ENCODE results near the gene CDIP1. TPM values are rescaled to one million over a fixed set of nuclear protein-coding genes. Genes with fewer than 3 reads are reported as not detected.
A peak's percentile ranks its signal among the peaks of the same experiment; 100 is the strongest.

The CDIP1 gene
- total RNA-seq, 2 donors from 2014 or later = 12.9 to 23.3 TPM

GRCh38 chr16:4525069-4525468 lies 13.5 kb downstream of the CDIP1 start:
- intact Hi-C loops (cut with DNase I) = no loop called here
- 47 to 61% methylated on average over 6 to 7 of the region's 7 CpGs for WGBS, 2 donors
- Histone ChIP-seq H3K27me3 (no peaks in the 10 kb centered on the region), H3K4me3 (no peak overlapping the region), H3K9me3 (no peaks in the 10 kb centered on the region), H3K36me3 (replicated peaks in 1 of 2; ENCODE audit: insufficient read depth in 1 of 2, low read depth in 2 of 2) (no peaks in the 10 kb centered on the region), H3K27ac (peak overlapping the region in 3 of 4 donors; percentile 13 to 41 (median 29)), H3K4me1 (peaks cover 42% of the 10 kb centered on the region)
- ATAC-seq = peak; percentile 37
- no peak for DNase-seq
- TF ChIP-seq POLR2A (IDR thresholded peaks at IDR 0.05) (no peak), CTCF (IDR thresholded peaks at IDR 0.05) (no peak)

GRCh38 chr16:4524571-4524970 lies 14.0 kb downstream of the CDIP1 start:
- Histone ChIP-seq H3K27ac (peak overlapping the region in 3 of 4 donors; percentile 13 to 41 (median 29)), H3K4me3 (no peak overlapping the region), H3K9me3 (no peaks in the 10 kb centered on the region), H3K4me1 (peaks cover 37% of the 10 kb centered on the region), H3K36me3 (replicated peaks in 1 of 2; ENCODE audit: insufficient read depth in 1 of 2, low read depth in 2 of 2) (no peaks in the 10 kb centered on the region), H3K27me3 (no peaks in the 10 kb centered on the region)
- no peak for TF ChIP-seq POLR2A (IDR thresholded peaks at IDR 0.05)
- TF ChIP-seq CTCF (IDR thresholded peaks at IDR 0.05) = no peak
- intact Hi-C loops (cut with DNase I) = no loop called here
- no peak for ATAC-seq
- no peak for DNase-seq

GRCh38 chr16:4523686-4524085 lies 14.9 kb downstream of the CDIP1 start:
- intact Hi-C loops (cut with DNase I) = no loop called here
- Histone ChIP-seq H3K27me3 (no peaks in the 10 kb centered on the region), H3K36me3 (replicated peaks in 1 of 2; ENCODE audit: insufficient read depth in 1 of 2, low read depth in 2 of 2) (no peaks in the 10 kb centered on the region), H3K27ac (peak overlapping the region in 2 of 4 donors; percentile 29 to 32), H3K4me3 (no peak overlapping the region), H3K4me1 (peaks cover 28% of the 10 kb centered on the region), H3K9me3 (no peaks in the 10 kb centered on the region)
- DNase-seq (no peak), ATAC-seq (no peak)
- 79 to 81% methylated on average over 3 to 4 of the region's 4 CpGs for WGBS, 2 donors
- no peak for TF ChIP-seq POLR2A (IDR thresholded peaks at IDR 0.05)
- TF ChIP-seq CTCF (IDR thresholded peaks at IDR 0.05) = no peak

- Histone ChIP-seq H3K4me3 (no peak overlapping the region), H3K9me3 (no peaks in the 10 kb centered on the region), H3K4me1 (peaks cover 27% of the 10 kb centered on the region), H3K27ac (peak overlapping the region in 1 of 4 donors; percentile 14), H3K27me3 (no peaks in the 10 kb centered on the region), H3K36me3 (replicated peaks in 1 of 2; ENCODE audit: insufficient read depth in 1 of 2, low read depth in 2 of 2) (no peaks in the 10 kb centered on the region)
- TF ChIP-seq POLR2A (IDR thresholded peaks at IDR 0.05) (no peak), CTCF (IDR thresholded peaks at IDR 0.05) (no peak)
- 37 to 54% methylated on average over 3 to 8 of the region's 8 CpGs for WGBS, 2 donors
- DNase-seq (peak in 3 of 4 donors; percentile 65 to 71 (median 71)), ATAC-seq (no peak)
- intact Hi-C loops (cut with DNase I) = no loop called here
Observed at GRCh38 chr16:4522051-4522581, 16.5 kb downstream of the CDIP1 start.

GRCh38 chr16:4520913-4521312 lies 17.7 kb downstream of the CDIP1 start:
- no peaks in the 10 kb centered on the region for H3K27me3 ChIP-seq
- no peak overlapping the region for H3K4me3 ChIP-seq
- no peak for TF ChIP-seq CTCF (IDR thresholded peaks at IDR 0.05)
- TF ChIP-seq POLR2A (IDR thresholded peaks at IDR 0.05) = no peak
- no peaks in the 10 kb centered on the region for H3K36me3 ChIP-seq (replicated peaks in 1 of 2; ENCODE audit: insufficient read depth in 1 of 2, low read depth in 2 of 2)
- WGBS, 2 donors = 70 to 79% methylated on average over 7 of the region's 7 CpGs
- ATAC-seq (no peak), DNase-seq (no peak)
- intact Hi-C loops (cut with DNase I) = no loop called here
- peaks cover 26% of the 10 kb centered on the region for H3K4me1 ChIP-seq
- H3K27ac ChIP-seq = no peak overlapping the region
- no peaks in the 10 kb centered on the region for H3K9me3 ChIP-seq

All from body of pancreas (tissue), 4 donors.